Measurements from ENCODE around the gene ANAPC2. TPM values are rescaled to one million over a fixed set of nuclear protein-coding genes. Genes with fewer than 3 reads are reported as not detected.

ANAPC2 gene
- polyA plus RNA-seq, 4 donors, result 20.0 to 44.2 (median 37.0) TPM

DNA sequence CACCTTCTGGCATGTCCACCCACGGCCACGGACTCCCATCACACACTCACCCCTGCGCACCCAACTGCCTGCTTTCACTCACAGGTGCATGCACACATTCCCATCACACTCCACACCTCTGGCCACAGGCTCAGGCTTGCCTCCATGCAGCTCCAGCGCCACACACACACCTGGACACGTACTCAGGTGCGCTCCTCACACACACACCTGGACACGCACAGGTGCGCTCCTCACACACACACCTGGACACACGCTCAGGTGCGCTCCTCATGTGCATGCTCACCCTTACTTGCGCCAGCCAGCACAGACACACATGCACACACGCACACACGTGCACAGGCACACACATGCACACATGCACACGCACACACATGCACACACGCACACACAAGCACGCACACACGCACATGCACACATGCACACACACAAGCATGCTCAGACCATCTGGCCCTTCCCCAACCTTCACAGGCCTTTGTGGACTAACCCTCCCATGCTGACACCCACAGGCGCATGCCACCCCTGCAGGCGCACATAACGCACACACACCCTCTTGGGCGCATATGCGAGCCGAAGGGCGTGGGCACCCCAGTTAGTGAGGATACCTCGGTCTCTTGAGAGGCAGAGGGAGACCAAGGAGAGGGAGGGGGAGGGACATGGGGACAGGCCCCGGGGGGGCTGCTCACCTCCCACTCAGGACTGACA, 41.1 kb downstream of the ANAPC2 start:
- Histone ChIP-seq H3K27ac (ENCODE audit: low read depth in 1 of 3, low read length in 2 of 3) (no peak overlapping the region), H3K9me3 (ENCODE audit: control insufficient read depth in 2 of 2, insufficient read depth in 1 of 2, low read depth in 1 of 2, low read length in 1 of 2) (peaks cover 0 to 2% of the 10 kb centered on the region in 2 donors), H3K4me1 (ENCODE audit: control insufficient read depth in 3 of 3, insufficient read depth in 2 of 3, low read depth in 1 of 3, low read length in 2 of 3) (no peaks in the 10 kb centered on the region), H3K27me3 (ENCODE audit: control insufficient read depth in 3 of 3, insufficient read depth in 3 of 3, low read length in 3 of 3) (peaks cover 0 to 51% (median 8%) of the 10 kb centered on the region in 3 donors), H3K4me3 (ENCODE audit: low read depth in 1 of 3, low read length in 3 of 3) (no peak overlapping the region), H3K36me3 (ENCODE audit: control insufficient read depth in 3 of 3, insufficient read depth in 2 of 3, low read depth in 1 of 3, low read length in 3 of 3) (no peaks in the 10 kb centered on the region)
- DNase-seq, result no peak
- 67 to 82% (median 68%) methylated on average over 23 to 26 of the region's 26 CpGs for WGBS, 3 donors
- no peak for FAIRE-seq

DNA sequence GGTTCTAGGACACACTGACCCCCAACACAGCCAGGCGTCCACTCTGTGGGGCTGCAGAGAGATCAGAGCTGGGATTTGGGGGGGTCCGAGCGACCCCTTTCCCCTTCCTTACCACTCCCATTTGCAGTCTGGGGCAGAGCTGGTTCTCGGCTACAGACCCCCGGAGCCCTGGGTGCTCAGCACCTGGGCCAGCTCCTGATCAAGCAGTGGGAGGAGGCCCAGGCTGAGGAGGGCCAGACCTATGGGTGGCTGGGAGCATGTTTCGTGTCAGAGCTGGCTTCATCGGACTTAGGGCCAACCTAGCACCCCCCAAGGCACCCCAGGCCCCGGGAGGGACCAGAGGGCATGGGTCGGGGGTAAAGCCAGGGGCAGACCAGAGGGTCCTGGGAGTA, 41.8 kb downstream of the ANAPC2 start:
- Histone ChIP-seq H3K27ac (ENCODE audit: low read depth in 1 of 3, low read length in 2 of 3) (no peak overlapping the region), H3K4me1 (ENCODE audit: control insufficient read depth in 3 of 3, insufficient read depth in 2 of 3, low read depth in 1 of 3, low read length in 2 of 3) (no peaks in the 10 kb centered on the region), H3K9me3 (ENCODE audit: control insufficient read depth in 2 of 2, insufficient read depth in 1 of 2, low read depth in 1 of 2, low read length in 1 of 2) (peaks cover 0 to 2% of the 10 kb centered on the region in 2 donors), H3K27me3 (ENCODE audit: control insufficient read depth in 3 of 3, insufficient read depth in 3 of 3, low read length in 3 of 3) (peaks cover 0 to 56% (median 8%) of the 10 kb centered on the region in 3 donors), H3K36me3 (ENCODE audit: control insufficient read depth in 3 of 3, insufficient read depth in 2 of 3, low read depth in 1 of 3, low read length in 3 of 3) (no peaks in the 10 kb centered on the region), H3K4me3 (ENCODE audit: low read depth in 1 of 3, low read length in 3 of 3) (no peak overlapping the region)
- WGBS, 3 donors, result 56 to 60% (median 59%) methylated on average over 9 of the region's 9 CpGs
- no peak for FAIRE-seq
- DNase-seq, result no peak

DNA sequence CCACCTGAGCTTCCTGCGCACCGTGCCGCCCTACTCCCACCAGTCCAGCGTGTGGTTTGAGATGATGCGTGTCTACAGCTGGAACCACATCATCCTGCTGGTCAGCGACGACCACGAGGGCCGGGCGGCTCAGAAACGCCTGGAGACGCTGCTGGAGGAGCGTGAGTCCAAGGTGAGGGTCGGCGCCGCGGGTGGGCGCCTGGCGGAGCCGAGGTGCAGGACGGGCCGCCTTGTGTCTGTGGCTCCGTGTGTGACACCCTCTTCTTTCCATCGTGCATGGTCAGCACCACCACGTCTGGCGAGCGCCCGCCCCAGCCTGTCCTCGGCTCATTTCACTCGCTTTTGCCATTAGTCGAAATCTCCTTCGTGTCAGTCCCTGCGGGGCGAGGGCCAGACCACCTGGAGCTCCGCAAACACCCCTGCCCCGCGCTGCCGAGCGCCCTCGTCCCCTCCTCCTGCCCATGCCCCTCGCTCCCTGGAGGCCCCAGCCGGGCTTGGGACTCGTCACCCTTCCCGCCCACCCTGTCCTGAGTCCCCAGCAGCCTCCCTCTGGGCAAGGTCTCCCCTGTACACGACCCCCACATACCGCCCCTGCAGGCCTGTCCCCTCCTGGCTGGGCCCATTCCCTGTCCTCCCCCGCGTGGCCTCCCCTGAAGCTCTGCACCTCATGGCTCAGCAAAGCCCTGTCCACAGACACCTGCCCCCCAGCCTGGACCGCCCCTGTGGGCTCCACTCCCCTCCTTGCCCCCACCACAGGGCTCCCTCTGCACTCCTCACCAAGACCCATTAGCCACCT, 42.4 kb downstream of the ANAPC2 start:
- DNase-seq, result no peak
- Histone ChIP-seq H3K4me1 (ENCODE audit: control insufficient read depth in 3 of 3, insufficient read depth in 2 of 3, low read depth in 1 of 3, low read length in 2 of 3) (no peaks in the 10 kb centered on the region), H3K27me3 (ENCODE audit: control insufficient read depth in 3 of 3, insufficient read depth in 3 of 3, low read length in 3 of 3) (peaks cover 0 to 62% (median 8%) of the 10 kb centered on the region in 3 donors), H3K4me3 (ENCODE audit: low read depth in 1 of 3, low read length in 3 of 3) (no peak overlapping the region), H3K9me3 (ENCODE audit: control insufficient read depth in 2 of 2, insufficient read depth in 1 of 2, low read depth in 1 of 2, low read length in 1 of 2) (no peaks in the 10 kb centered on the region), H3K27ac (ENCODE audit: low read depth in 1 of 3, low read length in 2 of 3) (no peak overlapping the region), H3K36me3 (ENCODE audit: control insufficient read depth in 3 of 3, insufficient read depth in 2 of 3, low read depth in 1 of 3, low read length in 3 of 3) (no peaks in the 10 kb centered on the region)
- WGBS, 3 donors, result 50 to 54% (median 51%) methylated on average over 40 to 49 of the region's 49 CpGs
- no peak for FAIRE-seq

DNA sequence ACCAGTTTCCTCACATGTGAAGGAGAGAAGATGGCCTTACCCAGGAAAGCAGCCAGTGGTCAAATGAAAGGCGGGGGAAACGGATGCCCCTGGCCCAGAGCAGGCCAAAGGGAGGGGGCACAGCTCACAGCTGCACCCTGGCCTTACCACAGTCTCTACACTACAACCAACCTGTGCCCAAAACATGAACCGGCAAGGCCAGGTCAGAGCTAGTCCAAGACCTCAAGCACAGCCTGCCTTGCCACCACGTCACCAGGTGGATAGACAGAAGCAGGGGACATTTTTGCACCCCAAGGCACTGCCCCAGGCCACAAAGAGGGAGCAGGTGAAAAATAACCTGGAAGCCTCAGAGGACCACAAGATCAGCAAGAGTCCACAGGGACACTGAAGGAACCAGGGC, 44.9 kb downstream of the ANAPC2 start:
- H3K27me3 ChIP-seq (ENCODE audit: control insufficient read depth in 3 of 3, insufficient read depth in 3 of 3, low read length in 3 of 3), result peaks cover 10 to 70% (median 26%) of the 10 kb centered on the region in 3 donors
- no peak overlapping the region for H3K4me3 ChIP-seq (ENCODE audit: low read depth in 1 of 3, low read length in 3 of 3)
- H3K36me3 ChIP-seq (ENCODE audit: control insufficient read depth in 3 of 3, insufficient read depth in 2 of 3, low read depth in 1 of 3, low read length in 3 of 3), result no peaks in the 10 kb centered on the region
- 56 to 77% (median 70%) methylated on average over 4 of the region's 4 CpGs for WGBS, 3 donors
- DNase-seq, result no peak
- H3K4me1 ChIP-seq (ENCODE audit: control insufficient read depth in 3 of 3, insufficient read depth in 2 of 3, low read depth in 1 of 3, low read length in 2 of 3), result no peaks in the 10 kb centered on the region
- no peak overlapping the region for H3K27ac ChIP-seq (ENCODE audit: low read depth in 1 of 3, low read length in 2 of 3)
- H3K9me3 ChIP-seq (ENCODE audit: control insufficient read depth in 2 of 2, insufficient read depth in 1 of 2, low read depth in 1 of 2, low read length in 1 of 2), result no peaks in the 10 kb centered on the region
- no peak for FAIRE-seq

DNA sequence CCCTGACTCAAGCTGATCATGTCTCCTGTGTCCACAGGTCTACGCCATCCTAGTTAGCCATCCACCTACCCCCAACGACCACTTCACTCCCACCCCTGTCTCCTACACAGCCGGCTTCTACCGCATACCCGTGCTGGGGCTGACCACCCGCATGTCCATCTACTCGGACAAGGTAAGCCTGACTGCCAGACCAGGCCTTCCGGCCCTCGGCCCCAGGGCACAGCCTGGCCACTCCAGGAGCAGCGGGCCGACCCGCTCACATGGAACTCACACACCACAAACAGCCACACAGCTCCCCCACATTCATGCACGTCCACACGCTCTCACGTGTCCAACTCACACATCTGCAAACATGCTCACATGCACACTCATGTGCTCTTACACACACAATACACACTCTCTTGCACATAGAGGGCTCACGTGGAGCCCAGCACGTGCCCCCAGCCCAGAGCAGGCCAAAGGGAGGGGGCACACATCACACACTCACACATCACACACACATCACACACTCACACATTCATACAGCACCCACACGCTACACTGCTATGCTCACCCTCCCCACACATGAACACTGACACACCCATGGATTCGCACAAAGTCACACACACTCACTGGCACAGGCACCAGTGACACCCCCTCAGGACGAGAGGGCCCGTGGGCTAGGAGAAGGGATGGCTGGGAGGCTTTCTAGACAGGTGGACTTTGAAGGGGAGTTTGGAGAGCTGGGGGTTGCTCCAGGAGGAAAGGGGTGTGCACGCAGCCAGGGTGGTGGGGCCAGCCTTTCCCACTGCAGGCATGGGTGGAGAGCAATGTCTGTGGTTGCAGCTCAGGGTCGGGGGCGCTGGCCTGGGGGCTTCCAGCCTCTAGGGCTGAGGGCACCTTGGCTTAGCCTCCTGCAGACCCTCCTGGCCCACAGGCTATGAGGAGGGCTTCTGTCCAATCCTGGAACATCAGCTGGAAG, 46.1 kb downstream of the ANAPC2 start:
- WGBS, 3 donors, result 64 to 77% (median 70%) methylated on average over 24 of the region's 24 CpGs
- no peak overlapping the region for H3K4me3 ChIP-seq (ENCODE audit: low read depth in 1 of 3, low read length in 3 of 3)
- H3K36me3 ChIP-seq (ENCODE audit: control insufficient read depth in 3 of 3, insufficient read depth in 2 of 3, low read depth in 1 of 3, low read length in 3 of 3), result no peaks in the 10 kb centered on the region
- no peak for DNase-seq
- no peak for FAIRE-seq
- peaks cover 10 to 72% (median 23%) of the 10 kb centered on the region in 3 donors for H3K27me3 ChIP-seq (ENCODE audit: control insufficient read depth in 3 of 3, insufficient read depth in 3 of 3, low read length in 3 of 3)
- H3K27ac ChIP-seq (ENCODE audit: low read depth in 1 of 3, low read length in 2 of 3), result no peak overlapping the region
- H3K9me3 ChIP-seq (ENCODE audit: control insufficient read depth in 2 of 2, insufficient read depth in 1 of 2, low read depth in 1 of 2, low read length in 1 of 2), result no peaks in the 10 kb centered on the region
- H3K4me1 ChIP-seq (ENCODE audit: control insufficient read depth in 3 of 3, insufficient read depth in 2 of 3, low read depth in 1 of 3, low read length in 2 of 3), result no peaks in the 10 kb centered on the region

DNA sequence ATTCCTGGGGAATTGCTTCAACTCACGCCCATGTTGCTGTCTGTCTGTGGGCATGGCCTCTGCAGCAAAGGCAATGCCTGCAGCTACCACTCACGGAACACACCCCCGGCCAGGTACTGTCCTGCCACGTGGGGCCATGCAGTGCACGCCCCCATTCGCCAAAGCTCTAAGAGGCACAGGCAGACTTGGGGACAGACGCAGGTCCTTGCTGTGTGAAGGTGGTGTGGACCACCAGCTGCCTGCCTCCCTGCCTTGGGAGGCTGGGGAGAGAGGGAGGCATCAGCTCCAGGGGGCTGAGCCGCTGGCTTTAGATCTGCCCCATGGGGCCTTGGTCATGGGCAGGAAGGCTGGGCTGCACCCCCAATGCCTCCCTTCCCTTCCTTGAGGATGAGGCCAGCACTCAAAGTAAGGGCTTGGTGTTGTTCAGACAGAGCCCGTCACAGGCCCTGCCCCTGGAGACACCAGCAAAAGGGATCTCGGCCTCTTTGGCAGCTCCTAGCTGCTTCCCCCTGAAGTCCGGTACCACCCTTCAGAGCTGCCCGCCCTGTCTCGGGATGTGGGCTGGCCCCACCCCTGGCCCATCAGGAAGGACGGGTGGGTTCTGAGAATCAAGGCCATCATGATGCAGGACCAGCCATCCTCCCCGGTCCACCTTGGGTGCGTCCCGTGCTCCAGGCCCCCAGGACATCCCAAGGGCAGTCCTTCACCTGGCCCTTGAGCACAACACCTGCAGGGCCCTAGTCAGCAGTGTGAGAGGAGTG, 47.1 kb downstream of the ANAPC2 start:
- Histone ChIP-seq H3K4me1 (ENCODE audit: control insufficient read depth in 3 of 3, insufficient read depth in 2 of 3, low read depth in 1 of 3, low read length in 2 of 3) (no peaks in the 10 kb centered on the region), H3K27ac (ENCODE audit: low read depth in 1 of 3, low read length in 2 of 3) (no peak overlapping the region), H3K36me3 (ENCODE audit: control insufficient read depth in 3 of 3, insufficient read depth in 2 of 3, low read depth in 1 of 3, low read length in 3 of 3) (no peaks in the 10 kb centered on the region), H3K27me3 (ENCODE audit: control insufficient read depth in 3 of 3, insufficient read depth in 3 of 3, low read length in 3 of 3) (peaks cover 18 to 75% (median 29%) of the 10 kb centered on the region in 3 donors), H3K4me3 (ENCODE audit: low read depth in 1 of 3, low read length in 3 of 3) (no peak overlapping the region), H3K9me3 (ENCODE audit: control insufficient read depth in 2 of 2, insufficient read depth in 1 of 2, low read depth in 1 of 2, low read length in 1 of 2) (no peaks in the 10 kb centered on the region)
- FAIRE-seq, result no peak
- DNase-seq, result no peak
- 64 to 76% (median 75%) methylated on average over 17 of the region's 17 CpGs for WGBS, 3 donors

GRCh38 chr9:137140151-137141012, 48.0 kb downstream of the ANAPC2 start:
- WGBS, 3 donors, result 54 to 58% (median 58%) methylated on average over 25 to 26 of the region's 26 CpGs
- Histone ChIP-seq H3K4me1 (ENCODE audit: control insufficient read depth in 3 of 3, insufficient read depth in 2 of 3, low read depth in 1 of 3, low read length in 2 of 3) (no peaks in the 10 kb centered on the region), H3K27ac (ENCODE audit: low read depth in 1 of 3, low read length in 2 of 3) (no peak overlapping the region), H3K4me3 (ENCODE audit: low read depth in 1 of 3, low read length in 3 of 3) (no peak overlapping the region), H3K9me3 (ENCODE audit: control insufficient read depth in 2 of 2, insufficient read depth in 1 of 2, low read depth in 1 of 2, low read length in 1 of 2) (no peaks in the 10 kb centered on the region), H3K27me3 (ENCODE audit: control insufficient read depth in 3 of 3, insufficient read depth in 3 of 3, low read length in 3 of 3) (peaks cover 18 to 76% (median 30%) of the 10 kb centered on the region in 3 donors), H3K36me3 (ENCODE audit: control insufficient read depth in 3 of 3, insufficient read depth in 2 of 3, low read depth in 1 of 3, low read length in 3 of 3) (no peaks in the 10 kb centered on the region)
- no peak for DNase-seq
- no peak for FAIRE-seq

Measured in small intestine (tissue), 7 donors.